ENCODE results near the gene CACNA1G.
A peak's percentile ranks its signal among the peaks of the same experiment; 100 is the strongest.

Gene CACNA1G

GRCh38 chr17:50548831-50549230, 11.7 kb upstream of the CACNA1G start:
- DNase-seq (ENCODE audit: low spot score) = no peak

- DNase-seq (ENCODE audit: low spot score) = no peak
Observed at GRCh38 chr17:50549256-50549941, 11.1 kb upstream of the CACNA1G start.

GRCh38 chr17:50549969-50550368, 10.5 kb upstream of the CACNA1G start:
- DNase-seq (ENCODE audit: low spot score) = no peak

- peak; percentile 83 for DNase-seq (ENCODE audit: low spot score)
Observed at GRCh38 chr17:50550661-50551432, 9.7 kb upstream of the CACNA1G start.

- no peak for DNase-seq (ENCODE audit: low spot score)
Observed at GRCh38 chr17:50551433-50551815, 9.1 kb upstream of the CACNA1G start.

GRCh38 chr17:50551884-50552283, 8.6 kb upstream of the CACNA1G start:
- no peak for DNase-seq (ENCODE audit: low spot score)

- DNase-seq (ENCODE audit: low spot score) = no peak
Observed at GRCh38 chr17:50554201-50554600, 6.3 kb upstream of the CACNA1G start.

GRCh38 chr17:50556803-50557202, 3.7 kb upstream of the CACNA1G start:
- DNase-seq (ENCODE audit: low spot score) = no peak

- DNase-seq (ENCODE audit: low spot score) = no peak
Observed at GRCh38 chr17:50557630-50558029, 2.9 kb upstream of the CACNA1G start.

- no peak for DNase-seq (ENCODE audit: low spot score)
Observed at GRCh38 chr17:50558091-50558490, 2.4 kb upstream of the CACNA1G start.

GRCh38 chr17:50558581-50558940, 2.0 kb upstream of the CACNA1G start:
- no peak for DNase-seq (ENCODE audit: low spot score)

GRCh38 chr17:50558941-50559614, 1.4 kb upstream of the CACNA1G start:
- no peak for DNase-seq (ENCODE audit: low spot score)

- DNase-seq (ENCODE audit: low spot score) = peak; percentile 12
Observed at GRCh38 chr17:50559674-50560184, 786 bp upstream of the CACNA1G start.

- no peak for DNase-seq (ENCODE audit: low spot score)
Observed at GRCh38 chr17:50560931-50561745, 623 bp downstream of the CACNA1G start.

- DNase-seq (ENCODE audit: low spot score) = no peak
Observed at GRCh38 chr17:50561746-50562141, 1.2 kb downstream of the CACNA1G start.

GRCh38 chr17:50562242-50563091, 2.0 kb downstream of the CACNA1G start:
- DNase-seq (ENCODE audit: low spot score) = no peak

GRCh38 chr17:50563092-50563511, 2.6 kb downstream of the CACNA1G start:
- DNase-seq (ENCODE audit: low spot score) = no peak

GRCh38 chr17:50564916-50565315, 4.4 kb downstream of the CACNA1G start:
- DNase-seq (ENCODE audit: low spot score) = peak; percentile 57

- peak; percentile 48 for DNase-seq (ENCODE audit: low spot score)
Observed at GRCh38 chr17:50565402-50566350, 5.2 kb downstream of the CACNA1G start.

- no peak for DNase-seq (ENCODE audit: low spot score)
Observed at GRCh38 chr17:50566886-50567285, 6.4 kb downstream of the CACNA1G start.
